Pancreas (tissue), 10 donors: Measurements from ENCODE around the gene RAPGEF6. TPM values are rescaled to one million over a fixed set of nuclear protein-coding genes. Genes with fewer than 3 reads are reported as not detected.

ENCODE experiments used
- ATAC-seq, 4 donors: fragments of 200-7000 bp; cut with Tn5 transposase; one replicate each; pipeline versions ENCODE4 v1.8.0 to v1.9.1; 2020; ENCODE audit warnings: mild to moderate bottlenecking in 4 of 4, moderate library complexity in 4 of 4
- DNase-seq, 6 donors: peaks; one replicate each; pipeline ENCODE4 v3.0.0-alpha.2; 2020
- FAIRE-seq: peaks from 2 replicates; lab custom pipeline; 2012; peaks lifted over from hg19 to GRCh38; lab: Jason Lieb, UNC
- H3K27ac ChIP-seq, 4 donors: fragments of 200-600 bp; sonication (generic); 1 replicate in 3 of 4; 2 replicates in 1 of 4; pipeline versions ENCODE4 v1.5.0 to v1.8.0; 2020
- H3K27me3 ChIP-seq, 4 donors: fragments of 200-600 bp; one replicate each; pipeline ENCODE4 v1.8.0; 2021
- H3K36me3 ChIP-seq, 3 donors: fragments of 200-600 bp; sonication (generic) in 1 of 3; one replicate each; pipeline versions ENCODE4 v1.5.0 to v1.8.0; 2020 to 2021
- H3K4me1 ChIP-seq, 3 donors: fragments of 200-600 bp; one replicate each; pipeline ENCODE4 v1.8.0; 2021
- H3K4me3 ChIP-seq, 4 donors: fragments of 200-600 bp; sonication (generic) in 2 of 4; one replicate each; pipeline versions ENCODE4 v1.5.0 to v1.8.0; 2020 to 2021
- H3K9me3 ChIP-seq, 4 donors: fragments of 200-600 bp; one replicate each; pipeline ENCODE4 v1.8.0; 2021
- WGBS, 2 donors: extraction: QIAGEN DNeasy Blood & Tissue Kit; methylation state at CpG; one replicate each; pipeline ENCODE4 v1.1.7; 2013; 5-methylcytosine and 5-hydroxymethylcytosine counted together
- intact Hi-C, 3 donors: fragments of 100-400 bp; cut with DNase I; formaldehyde crosslinking; loops; one replicate each; pipeline versions ENCODE4 v1.11.1 to v1.14.2; 2022
- polyA plus RNA-seq, 2 donors: library from polyadenylated mRNA; stranded (reverse); fragments of 200-250 nt; gene quantifications; one replicate each; pipeline ENCODE4 v1.2.3, GENCODE V29; 2013
- total RNA-seq, 6 donors: library from RNA; stranded (reverse); fragmentation: NEBNext Ultra II Directional in 4 of 6; extraction: Animal tissue kit (Norgen Biotek cat#: 25700) in 4 of 6; gene quantifications; one replicate each; pipeline versions ENCODE4 v1.2.1 to v1.2.4, GENCODE V29; 2021 to 2023
- TF ChIP-seq, protein P1 (sequence below), 4 donors: fragments of 200-600 bp; sonication (generic) in 3 of 4; IDR thresholded peaks; one replicate each; pipeline versions ENCODE4 v1.5.0 to v1.8.0; 2021; ENCODE audit warnings: antibody characterized with exemption in 4 of 4
- donor health status: healthy with polysubstance abuse.
- donor health status: DM: no; HTN: no; CAD: no; lungs with moderate emphysema.
- donor health status: DM: no; HTN: no; CAD: no.
- donor health status: control.
- donor health status: control.
- donor health status: Bipolar disorder and iron deficiency.
- donor health status: DM: yes; HTN: yes; CAD: no.
- donor health status: DM: no; HTN: no; CAD: no.
- donor health status: DM: no; HTN: no; CAD: no.
- donor health status: DM: yes; HTN: yes; CAD: no.

RAPGEF6 gene
- total and polyA plus RNA-seq, 8 donors, result 1.7 to 13.2 (median 6.7) TPM

DNA sequence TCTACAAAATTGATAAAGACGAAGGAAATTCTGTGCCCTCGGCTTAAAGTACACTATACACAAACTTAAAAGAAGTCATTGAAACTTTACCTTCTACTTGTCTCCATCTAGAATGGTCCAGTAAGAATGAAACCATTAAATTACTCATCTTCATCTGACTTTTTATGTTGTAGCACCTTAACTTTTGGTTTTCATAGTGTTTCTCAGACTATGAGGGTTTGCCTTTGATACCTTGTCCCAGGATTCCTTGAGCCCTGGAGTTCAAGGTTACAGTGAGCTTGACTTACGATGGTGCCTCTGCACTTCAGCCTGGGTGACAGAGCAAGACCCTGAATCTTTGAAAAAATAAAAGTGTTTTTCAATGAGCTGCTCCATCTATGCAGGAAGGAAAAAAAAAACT lies 239.0 kb downstream of the RAPGEF6 start:
- TF ChIP-seq, protein P1, sequence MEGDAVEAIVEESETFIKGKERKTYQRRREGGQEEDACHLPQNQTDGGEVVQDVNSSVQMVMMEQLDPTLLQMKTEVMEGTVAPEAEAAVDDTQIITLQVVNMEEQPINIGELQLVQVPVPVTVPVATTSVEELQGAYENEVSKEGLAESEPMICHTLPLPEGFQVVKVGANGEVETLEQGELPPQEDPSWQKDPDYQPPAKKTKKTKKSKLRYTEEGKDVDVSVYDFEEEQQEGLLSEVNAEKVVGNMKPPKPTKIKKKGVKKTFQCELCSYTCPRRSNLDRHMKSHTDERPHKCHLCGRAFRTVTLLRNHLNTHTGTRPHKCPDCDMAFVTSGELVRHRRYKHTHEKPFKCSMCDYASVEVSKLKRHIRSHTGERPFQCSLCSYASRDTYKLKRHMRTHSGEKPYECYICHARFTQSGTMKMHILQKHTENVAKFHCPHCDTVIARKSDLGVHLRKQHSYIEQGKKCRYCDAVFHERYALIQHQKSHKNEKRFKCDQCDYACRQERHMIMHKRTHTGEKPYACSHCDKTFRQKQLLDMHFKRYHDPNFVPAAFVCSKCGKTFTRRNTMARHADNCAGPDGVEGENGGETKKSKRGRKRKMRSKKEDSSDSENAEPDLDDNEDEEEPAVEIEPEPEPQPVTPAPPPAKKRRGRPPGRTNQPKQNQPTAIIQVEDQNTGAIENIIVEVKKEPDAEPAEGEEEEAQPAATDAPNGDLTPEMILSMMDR (IDR thresholded peaks at IDR 0.05), result no peak
- peaks cover 0 to 32% (median 23%) of the 10 kb centered on the region in 3 donors for H3K4me1 ChIP-seq
- DNase-seq (no peak), ATAC-seq (no peak), FAIRE-seq (no peak)
- H3K27me3 ChIP-seq, result no peaks in the 10 kb centered on the region
- 89 to 91% methylated on average over 3 of the region's 3 CpGs for WGBS, 2 donors
- H3K36me3 ChIP-seq, result no peaks in the 10 kb centered on the region
- H3K27ac ChIP-seq, result no peak overlapping the region
- intact Hi-C loops, result loop anchor here in 1 of 3 donors (10.0 kb wide), 1 partner anchor 121 kb away; no protein-coding TSS in a partner anchor
- H3K9me3 ChIP-seq, result no peaks in the 10 kb centered on the region
- no peak overlapping the region for H3K4me3 ChIP-seq

DNA sequence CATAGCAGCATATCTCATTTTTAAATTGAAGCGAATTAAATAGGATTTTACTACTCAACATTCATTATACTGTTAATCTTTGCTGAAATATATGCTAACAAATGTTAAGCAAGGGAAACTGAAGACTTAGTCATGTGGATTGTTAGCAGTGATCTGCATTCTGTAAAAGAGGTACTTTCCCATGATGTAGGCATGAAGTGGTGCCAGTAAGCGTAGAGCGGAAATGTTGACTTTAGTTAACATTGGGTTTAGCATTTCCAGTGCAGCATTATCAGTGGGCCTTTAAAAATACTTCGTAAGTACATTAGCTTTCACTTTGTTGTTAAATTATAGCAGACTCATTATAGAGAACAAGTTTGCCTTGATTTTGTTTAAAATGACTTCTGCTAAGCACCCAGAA lies 240.9 kb downstream of the RAPGEF6 start:
- TF ChIP-seq, protein P1 (IDR thresholded peaks at IDR 0.05), result no peak
- Histone ChIP-seq H3K4me3 (no peak overlapping the region), H3K27ac (peak overlapping the region; percentile 11 to 85 (median 49)), H3K36me3 (no peaks in the 10 kb centered on the region), H3K9me3 (no peaks in the 10 kb centered on the region), H3K27me3 (no peaks in the 10 kb centered on the region), H3K4me1 (peaks cover 0 to 32% (median 23%) of the 10 kb centered on the region in 3 donors)
- ATAC-seq (peak; percentile 95 to 99 (median 96)), DNase-seq (peak in 3 of 6 donors; percentile 33 to 62 (median 49)), FAIRE-seq (peak; percentile 51)
- intact Hi-C loops, result loop anchor here in 1 of 3 donors (10.0 kb wide), 1 partner anchor 119 kb away; no protein-coding TSS in a partner anchor
- WGBS, 2 donors, result 19 to 22% methylated on average over 4 of the region's 4 CpGs

DNA sequence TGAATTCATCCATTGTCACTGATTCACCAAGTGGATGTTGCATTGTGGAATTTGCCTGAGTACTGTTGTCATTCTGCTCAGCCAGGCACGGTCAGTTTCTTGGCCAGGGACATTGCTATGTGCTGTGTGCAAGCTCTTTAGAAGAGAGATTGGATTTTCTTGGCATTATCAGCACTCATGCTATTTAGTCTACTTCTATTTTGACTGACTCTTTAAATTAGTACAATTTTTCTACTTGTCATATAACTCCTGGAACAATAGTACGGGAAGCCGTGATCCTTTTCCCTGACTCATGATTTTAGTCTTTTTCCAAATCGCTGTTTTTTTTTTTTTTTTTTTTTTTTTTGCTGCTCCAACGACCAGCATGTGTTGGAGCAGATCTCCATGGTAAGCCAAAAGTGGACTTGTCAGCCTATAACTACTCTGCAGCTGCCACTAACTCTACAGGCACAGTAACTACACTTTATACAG lies 241.5 kb downstream of the RAPGEF6 start:
- ATAC-seq, result peak; percentile 52 to 62 (median 57)
- no peak for DNase-seq
- Histone ChIP-seq H3K4me1 (peaks cover 0 to 32% (median 23%) of the 10 kb centered on the region in 3 donors), H3K27me3 (no peaks in the 10 kb centered on the region), H3K27ac (peak overlapping the region in 3 of 4 donors; percentile 25 to 85 (median 73)), H3K4me3 (no peak overlapping the region), H3K36me3 (no peaks in the 10 kb centered on the region), H3K9me3 (no peaks in the 10 kb centered on the region)
- intact Hi-C loops, result loop anchor here in 1 of 3 donors (10.0 kb wide), 1 partner anchor 119 kb away; no protein-coding TSS in a partner anchor
- 35 to 45% methylated on average over 5 of the region's 5 CpGs for WGBS, 2 donors
- TF ChIP-seq, protein P1 (IDR thresholded peaks at IDR 0.05), result no peak
- no peak for FAIRE-seq

GRCh38 chr5:131392466-131393095 lies 242.4 kb downstream of the RAPGEF6 start:
- H3K27ac ChIP-seq, result peak overlapping the region in 2 of 4 donors; percentile 73 to 85
- no peaks in the 10 kb centered on the region for H3K9me3 ChIP-seq
- FAIRE-seq (no peak), ATAC-seq (no peak), DNase-seq (no peak)
- H3K4me1 ChIP-seq, result peaks cover 0 to 32% (median 23%) of the 10 kb centered on the region in 3 donors
- WGBS, 2 donors, result 55 to 58% methylated on average over 5 of the region's 5 CpGs
- intact Hi-C loops, result loop anchor here in 1 of 3 donors (10.0 kb wide), 1 partner anchor 118 kb away; no protein-coding TSS in a partner anchor
- TF ChIP-seq, protein P1 (IDR thresholded peaks at IDR 0.05), result no peak
- no peaks in the 10 kb centered on the region for H3K36me3 ChIP-seq
- H3K27me3 ChIP-seq, result no peaks in the 10 kb centered on the region
- H3K4me3 ChIP-seq, result no peak overlapping the region
